CD4-positive, alpha-beta T cell (primary cell): ENCODE results near the gene SHANK2. TPM values are rescaled to one million over a fixed set of nuclear protein-coding genes. Genes with fewer than 3 reads are reported as not detected.

Experiments used
- ATAC-seq: fragments of 200-7000 bp; cut with Tn5 transposase; one replicate; pipeline ENCODE4 v1.10.0; 2022; ENCODE audit warnings: mild to moderate bottlenecking; ENCODE audit not compliant: poor library complexity
- CTCF ChIA-PET: fragments of 350-600 bp; sonication (Branson Sonifier 250); formaldehyde crosslinking; loops from one replicate; lab custom pipeline; 2021; ENCODE audit warnings: antibody characterized with exemption, inconsistent platforms; lab: Charles Lee
- POLR2A ChIA-PET: fragments of 350-600 bp; sonication (Branson Sonifier 250); formaldehyde crosslinking; loops from one replicate; lab custom pipeline; 2021; ENCODE audit warnings: antibody characterized with exemption, inconsistent platforms; lab: Charles Lee
- DNase-seq, 14 experiments: peaks; one replicate each; pipeline ENCODE4 v3.0.0-alpha.2; 2013 to 2020; ENCODE audit warnings: mixed read lengths in 2 of 14
- H3K27ac ChIP-seq, 2 donors: one replicate each; pipeline versions ENCODE4 v1.5.1 to v1.7.0; 2013; ENCODE audit warnings: low read length in 2 of 2, low read depth in 1 of 2, mild to moderate bottlenecking in 1 of 2
- H3K27me3 ChIP-seq, 2 experiments: 1 replicate in 1 of 2; 2 replicates in 1 of 2; pipeline versions ENCODE4 v1.6.1 to v1.7.0; 2013; ENCODE audit warnings: low read length in 2 of 2, control low read depth in 1 of 2, mild to moderate bottlenecking in 1 of 2, moderate library complexity in 1 of 2; ENCODE audit not compliant: insufficient read depth in 2 of 2, control insufficient read depth in 1 of 2
- H3K36me3 ChIP-seq: one replicate; pipeline ENCODE4 v1.6.1; 2013; ENCODE audit warnings: low read length, control low read depth; ENCODE audit not compliant: insufficient read depth
- H3K4me1 ChIP-seq: one replicate; pipeline ENCODE4 v1.6.1; 2013; ENCODE audit warnings: low read length, control low read depth; ENCODE audit not compliant: insufficient read depth
- H3K4me3 ChIP-seq: one replicate; pipeline ENCODE4 v1.5.1; 2013; ENCODE audit warnings: mild to moderate bottlenecking, low read length, moderate library complexity
- H3K9me3 ChIP-seq, 2 experiments: 1 replicate in 1 of 2; 2 replicates in 1 of 2; pipeline versions ENCODE4 v1.6.1 to v1.7.0; 2013; ENCODE audit warnings: low read length in 2 of 2, mild to moderate bottlenecking in 2 of 2, control low read depth in 1 of 2, moderate library complexity in 1 of 2; ENCODE audit not compliant: control insufficient read depth in 1 of 2, insufficient read depth in 1 of 2
- H3K27ac Mint-ChIP-seq: one replicate; pipeline ENCODE4 v1.8.0; 2020; ENCODE audit warnings: mixed read lengths
- H3K27me3 Mint-ChIP-seq: one replicate; pipeline ENCODE4 v1.8.0; 2021; ENCODE audit warnings: mixed read lengths
- H3K36me3 Mint-ChIP-seq: one replicate; pipeline ENCODE4 v1.8.0; 2021; ENCODE audit warnings: low read depth, mixed read lengths
- H3K4me1 Mint-ChIP-seq: one replicate; pipeline ENCODE4 v1.8.0; 2021; ENCODE audit warnings: low read depth, mixed read lengths
- H3K4me3 Mint-ChIP-seq: one replicate; pipeline ENCODE4 v1.8.0; 2020; ENCODE audit warnings: mild to moderate bottlenecking, mixed read lengths
- H3K9me3 Mint-ChIP-seq: one replicate; pipeline ENCODE4 v1.8.0; 2020; ENCODE audit warnings: mixed read lengths
- CTCF ChIP-seq: fragments of 200-600 bp; IDR thresholded peaks from one replicate; pipeline ENCODE4 v1.8.0; 2022; ENCODE audit warnings: antibody characterized with exemption, mild to moderate bottlenecking
- intact Hi-C, 2 experiments: fragments of 100-400 bp; cut with DNase I in 1 of 2; cut with micrococcal nuclease in 1 of 2; formaldehyde crosslinking; loops; one replicate each; pipeline versions ENCODE4 v1.15.1 to v1.9.0; 2023 to 2025; cut with DNase I, micrococcal nuclease
- total RNA-seq, 174 experiments: library from RNA in 2 of 174; stranded (reverse) in 2 of 174; gene quantifications; one replicate each; pipeline ENCODE4 v1.2.3 and lab custom pipeline; 2021 to 2026

SHANK2 gene
- total RNA-seq, 2 experiments from 2014 or later, result not detected

DNA sequence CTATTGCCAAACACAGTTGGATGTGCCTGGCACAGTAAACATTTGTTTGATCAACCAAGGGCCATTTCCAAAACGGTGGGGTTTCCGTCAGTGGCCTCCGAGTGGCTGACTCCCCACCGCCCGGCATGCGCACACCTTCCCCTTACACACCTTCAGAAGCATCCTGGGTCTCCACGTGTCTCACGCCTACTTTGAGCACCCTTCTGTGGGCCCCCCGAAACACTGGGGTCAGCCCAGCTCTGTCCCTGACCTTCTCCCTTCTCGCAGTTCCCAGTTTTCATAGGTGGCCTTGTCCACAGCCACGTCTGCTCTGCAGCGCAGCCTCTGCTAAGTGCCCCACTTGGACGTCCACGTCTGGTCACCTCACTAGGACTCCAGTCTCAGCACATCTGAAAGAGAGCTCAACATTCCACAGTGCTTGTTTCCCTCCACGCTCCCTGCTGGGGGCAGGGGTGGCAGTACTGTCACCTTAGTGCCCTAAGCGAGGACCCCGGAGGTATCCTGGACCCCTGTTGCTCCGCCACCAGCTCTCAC, 13.2 kb upstream of the SHANK2 start:
- Mint-ChIP-seq H3K27ac (no peak overlapping the region), H3K27me3 (peaks cover 19% of the 10 kb centered on the region), H3K36me3 (no peaks in the 10 kb centered on the region), H3K4me1 (no peaks in the 10 kb centered on the region), H3K9me3 (no peaks in the 10 kb centered on the region), H3K4me3 (no peak overlapping the region)
- Histone ChIP-seq H3K36me3 (no peaks in the 10 kb centered on the region), H3K4me1 (no peaks in the 10 kb centered on the region), H3K9me3 (peaks cover 0 to 5% of the 10 kb centered on the region in 2 experiments), H3K27me3 (peaks cover 0 to 3% of the 10 kb centered on the region in 2 experiments), H3K27ac (no peak overlapping the region), H3K4me3 (no peak overlapping the region)
- intact Hi-C loops, result no loop called here
- no peak for ATAC-seq
- DNase-seq, result no peak
- ChIA-PET CTCF (no interaction called here), POLR2A (no interaction called here)
- TF ChIP-seq CTCF, result no peak

GRCh38 chr11:71263386-71263785, 11.0 kb upstream of the SHANK2 start:
- H3K27me3 Mint-ChIP-seq, result peaks cover 18% of the 10 kb centered on the region
- ChIA-PET POLR2A (no interaction called here), CTCF (no interaction called here)
- Histone ChIP-seq H3K4me1 (no peaks in the 10 kb centered on the region), H3K36me3 (no peaks in the 10 kb centered on the region), H3K27me3 (peaks cover 0 to 3% of the 10 kb centered on the region in 2 experiments), H3K27ac (no peak overlapping the region), H3K4me3 (no peak overlapping the region), H3K9me3 (peaks cover 0 to 11% of the 10 kb centered on the region in 2 experiments)
- no peak for DNase-seq
- H3K4me3 Mint-ChIP-seq, result no peak overlapping the region
- intact Hi-C loops, result no loop called here
- ATAC-seq, result no peak
- H3K36me3 Mint-ChIP-seq, result no peaks in the 10 kb centered on the region
- H3K27ac Mint-ChIP-seq, result no peak overlapping the region
- H3K9me3 Mint-ChIP-seq, result no peaks in the 10 kb centered on the region
- no peak for TF ChIP-seq CTCF
- no peaks in the 10 kb centered on the region for H3K4me1 Mint-ChIP-seq

DNA sequence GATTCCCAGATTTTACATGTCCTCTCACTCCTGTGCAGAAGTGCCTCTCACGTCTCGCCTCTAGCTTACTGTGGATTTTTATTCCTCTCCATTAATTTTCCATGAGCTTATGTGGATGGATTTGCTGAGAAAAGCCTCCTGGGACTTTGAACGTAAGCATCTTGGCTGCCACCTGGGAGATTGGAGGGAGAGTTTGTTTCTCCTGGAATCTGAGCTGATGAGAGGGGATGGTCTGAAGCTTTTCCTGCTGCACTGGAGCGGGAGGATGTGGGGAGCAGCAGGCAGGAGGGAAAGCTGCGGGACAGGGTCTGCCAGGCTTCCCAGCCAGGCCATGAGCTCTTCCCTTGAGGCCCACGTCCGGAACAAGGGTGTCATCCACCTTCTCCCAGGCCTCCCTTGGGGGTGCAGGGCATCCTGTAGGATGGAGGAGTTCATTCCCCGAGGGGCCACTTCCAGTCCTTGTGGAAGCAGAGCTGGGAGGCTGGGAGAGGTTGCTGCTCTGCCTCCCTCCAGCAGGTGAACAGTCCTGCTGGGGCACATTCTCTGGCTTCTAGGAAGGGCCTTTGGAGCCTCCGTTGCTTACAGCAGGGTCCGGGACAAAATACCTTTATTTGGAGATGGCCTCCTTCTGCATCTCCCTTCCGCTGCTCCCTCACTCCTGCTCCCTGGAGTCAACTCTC, 3.6 kb upstream of the SHANK2 start:
- Histone ChIP-seq H3K27me3 (peaks cover 14 to 37% of the 10 kb centered on the region in 2 experiments), H3K4me1 (no peaks in the 10 kb centered on the region), H3K36me3 (no peaks in the 10 kb centered on the region), H3K4me3 (no peak overlapping the region), H3K27ac (no peak overlapping the region), H3K9me3 (peaks cover 0 to 11% of the 10 kb centered on the region in 2 experiments)
- DNase-seq (no peak), ATAC-seq (no peak)
- Mint-ChIP-seq H3K4me1 (no peaks in the 10 kb centered on the region), H3K36me3 (no peaks in the 10 kb centered on the region), H3K9me3 (no peaks in the 10 kb centered on the region), H3K4me3 (no peak overlapping the region), H3K27me3 (peaks cover 40% of the 10 kb centered on the region), H3K27ac (no peak overlapping the region)
- ChIA-PET CTCF (no interaction called here), POLR2A (no interaction called here)
- intact Hi-C loops, result no loop called here
- TF ChIP-seq CTCF, result no peak
